Adrenal gland (tissue), 5 donors: ENCODE results near the gene DOCK10.

ENCODE experiments used
- CTCF ChIP-seq, 6 experiments: fragments of 450-650 bp in 4 of 6; fragments of 200-600 bp in 2 of 6; sonication (generic) in 1 of 6; IDR thresholded peaks; 1 replicate in 5 of 6; 2 replicates in 1 of 6; pipeline versions ENCODE4 v1.5.1 to v1.8.0; 2016 to 2021; ENCODE audit warnings: antibody characterized with exemption in 6 of 6, mild to moderate bottlenecking in 2 of 6, moderate library complexity in 1 of 6
- POLR2A ChIP-seq, 2 donors: fragments of 450-650 bp; IDR thresholded peaks; one replicate each; pipeline ENCODE4 v1.6.1; 2017; ENCODE audit warnings: antibody characterized with exemption in 2 of 2, mild to moderate bottlenecking in 2 of 2, moderate library complexity in 1 of 2
- donor health status: DM: no; HTN: no; CAD: no.

- TF ChIP-seq CTCF (IDR thresholded peaks at IDR 0.05) (peak in 3 of 6 experiments; percentile 26 to 53 (median 26)), POLR2A (IDR thresholded peaks at IDR 0.05) (no peak)
These were observed 293.1 kb downstream of the DOCK10 start for GRCh38 chr2:224749136-224749535.
